Stimulated activated CD8-positive, alpha-beta memory T cell treated with anti-CD3 and anti-CD28 coated beads, Interleukin-12 subunit alpha, Interleukin-12 subunit beta, amount 100 ng/mL, for 24 hours (primary cell): ENCODE data around the gene CERS6.

Experiments
- DNase-seq: peaks from one replicate; pipeline ENCODE4 v3.0.0-alpha.2; 2020; ENCODE audit errors: extremely low read depth

CERS6 gene

GRCh38 chr2:168602379-168602778, 146.3 kb downstream of the CERS6 start:
- DNase-seq = no peak

GRCh38 chr2:168602846-168603401, 146.9 kb downstream of the CERS6 start:
- no peak for DNase-seq

- no peak for DNase-seq
These were observed 147.4 kb downstream of the CERS6 start for GRCh38 chr2:168603439-168603961.

GRCh38 chr2:168604252-168604651, 148.2 kb downstream of the CERS6 start:
- DNase-seq = no peak

- DNase-seq = no peak
These were observed 151.9 kb downstream of the CERS6 start for GRCh38 chr2:168607992-168608391.

GRCh38 chr2:168608796-168609195, 152.7 kb downstream of the CERS6 start:
- no peak for DNase-seq

- DNase-seq = no peak
These were observed 155.0 kb downstream of the CERS6 start for GRCh38 chr2:168611091-168611490.

- DNase-seq = no peak
These were observed 156.0 kb downstream of the CERS6 start for GRCh38 chr2:168611896-168612650.

GRCh38 chr2:168612719-168613118, 156.6 kb downstream of the CERS6 start:
- no peak for DNase-seq

GRCh38 chr2:168613551-168613950, 157.5 kb downstream of the CERS6 start:
- DNase-seq = no peak

- no peak for DNase-seq
These were observed 158.3 kb downstream of the CERS6 start for GRCh38 chr2:168614172-168615018.

GRCh38 chr2:168620554-168620953, 164.5 kb downstream of the CERS6 start:
- no peak for DNase-seq

GRCh38 chr2:168622559-168622958, 166.5 kb downstream of the CERS6 start:
- no peak for DNase-seq

- no peak for DNase-seq
These were observed 168.0 kb downstream of the CERS6 start for GRCh38 chr2:168624028-168624427.

GRCh38 chr2:168626096-168626495, 170.0 kb downstream of the CERS6 start:
- DNase-seq = no peak

- no peak for DNase-seq
These were observed 170.6 kb downstream of the CERS6 start for GRCh38 chr2:168626647-168627046.

GRCh38 chr2:168632709-168633121, 176.6 kb downstream of the CERS6 start:
- DNase-seq = no peak

- no peak for DNase-seq
These were observed 177.1 kb downstream of the CERS6 start for GRCh38 chr2:168633200-168633599.

- no peak for DNase-seq
These were observed 177.8 kb downstream of the CERS6 start for GRCh38 chr2:168633895-168634294.

GRCh38 chr2:168635065-168635577, 179.0 kb downstream of the CERS6 start:
- DNase-seq = no peak

- DNase-seq = no peak
These were observed 182.9 kb downstream of the CERS6 start for GRCh38 chr2:168639018-168639417.

- DNase-seq = no peak
These were observed 183.4 kb downstream of the CERS6 start for GRCh38 chr2:168639441-168639898.
